GM19463 (cell line): ENCODE results near the gene C4orf51.

Experiments
- ATAC-seq: cut with Tn5 transposase; IDR thresholded peaks from one replicate; pipeline ENCODE4 v1.9.1; 2021; ENCODE audit warnings: mild to moderate bottlenecking, moderate library complexity; ENCODE audit not compliant: unreplicated experiment

The C4orf51 gene

DNA sequence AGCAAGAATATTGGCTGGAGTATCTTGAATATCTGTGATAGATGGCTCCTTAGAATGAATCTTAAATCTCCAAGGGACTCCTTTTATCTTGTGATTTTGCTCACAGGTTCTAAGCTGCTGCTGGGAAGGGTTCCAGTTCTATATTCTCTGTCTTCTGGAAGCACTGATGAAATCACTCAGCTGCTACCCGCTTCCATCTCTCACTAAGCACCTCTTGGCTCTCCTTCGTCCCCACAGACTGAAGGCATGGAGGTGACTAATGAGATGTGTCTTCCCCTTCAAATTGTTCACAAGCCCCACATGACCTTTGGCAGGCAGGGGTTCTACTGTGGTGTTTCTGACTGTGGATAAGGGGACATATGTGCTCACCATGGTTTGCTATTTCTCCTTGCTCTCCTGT, 75.9 kb downstream of the C4orf51 start:
- no peak for ATAC-seq

GRCh38 chr4:145756244-145756643, 76.3 kb downstream of the C4orf51 start:
- ATAC-seq, result no peak

GRCh38 chr4:145757188-145757587, 77.2 kb downstream of the C4orf51 start:
- no peak for ATAC-seq

- ATAC-seq, result no peak
These were observed 80.2 kb downstream of the C4orf51 start for GRCh38 chr4:145760176-145760575.

GRCh38 chr4:145760961-145761929, 81.3 kb downstream of the C4orf51 start:
- no peak for ATAC-seq

DNA sequence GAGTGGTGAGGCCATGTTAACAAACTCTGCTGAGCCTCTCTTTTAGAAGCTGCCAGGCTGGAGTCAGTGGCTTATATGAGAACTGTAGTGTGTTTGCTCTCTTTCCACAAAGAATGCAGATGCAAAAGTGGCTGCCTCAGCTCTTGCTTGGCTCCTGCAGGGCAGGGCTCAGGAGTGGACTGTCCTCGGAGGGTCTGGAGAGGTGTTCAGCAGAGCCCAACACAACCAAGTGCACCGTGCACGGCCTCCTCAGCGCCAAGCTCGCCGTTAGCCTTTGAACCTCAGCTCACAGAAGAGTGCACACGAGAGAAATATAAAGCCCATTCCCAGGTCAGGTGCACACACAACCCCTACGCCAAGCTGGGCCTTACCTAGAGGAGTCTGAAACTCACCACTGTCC, 82.8 kb downstream of the C4orf51 start:
- ATAC-seq, result no peak

DNA sequence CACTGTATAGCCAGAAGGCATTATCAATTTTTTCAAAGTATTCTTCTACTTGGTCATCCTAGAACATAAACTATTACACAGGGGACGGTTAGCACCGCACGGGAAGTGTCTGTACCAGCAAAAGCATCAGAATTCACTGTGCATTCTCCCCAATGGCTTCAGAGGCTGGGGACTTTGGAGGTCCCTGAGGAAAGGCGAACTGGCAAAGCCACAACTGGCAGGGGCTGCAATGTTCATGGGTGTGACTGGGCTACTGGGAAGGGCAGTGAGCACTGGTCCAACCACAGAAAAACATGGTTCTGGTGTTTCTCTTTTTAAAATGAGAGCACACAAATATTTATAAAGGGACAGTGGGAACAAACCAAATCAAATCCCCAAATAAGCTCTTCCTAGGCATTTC, 83.5 kb downstream of the C4orf51 start:
- ATAC-seq, result no peak

- ATAC-seq, result no peak
These were observed 86.3 kb downstream of the C4orf51 start for GRCh38 chr4:145766273-145766672.

DNA sequence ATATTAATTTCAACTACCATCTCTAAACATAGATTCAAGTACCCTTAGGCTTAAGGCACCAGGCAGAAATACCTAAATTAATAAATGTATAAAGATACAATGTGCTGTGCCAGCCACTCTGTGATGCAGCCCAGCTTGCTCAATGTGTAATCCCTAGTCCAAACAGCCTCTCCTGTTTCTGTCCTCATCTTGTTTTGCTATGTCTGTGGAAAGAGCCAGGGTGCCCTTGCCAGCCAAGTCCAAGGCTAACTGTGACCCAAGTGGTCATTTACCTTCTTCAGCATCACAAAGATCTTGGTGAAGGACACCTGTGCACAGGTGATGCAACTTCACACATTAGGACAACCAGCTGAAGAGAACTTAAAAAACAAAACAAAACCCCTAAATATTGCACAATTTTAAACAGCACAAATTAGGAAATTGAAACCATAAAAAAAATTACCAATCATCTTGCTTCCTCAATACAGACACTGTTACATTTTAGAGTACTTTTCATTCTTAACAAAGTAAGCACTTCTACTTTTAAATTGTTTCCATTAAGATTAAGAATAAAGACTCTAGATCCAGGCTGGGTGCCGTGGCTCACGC, 89.6 kb downstream of the C4orf51 start:
- no peak for ATAC-seq

GRCh38 chr4:145770124-145770523, 90.2 kb downstream of the C4orf51 start:
- no peak for ATAC-seq

GRCh38 chr4:145772347-145772746, 92.4 kb downstream of the C4orf51 start:
- ATAC-seq, result no peak

- peak; percentile 92 for ATAC-seq
These were observed 93.8 kb downstream of the C4orf51 start for GRCh38 chr4:145773581-145774234.

DNA sequence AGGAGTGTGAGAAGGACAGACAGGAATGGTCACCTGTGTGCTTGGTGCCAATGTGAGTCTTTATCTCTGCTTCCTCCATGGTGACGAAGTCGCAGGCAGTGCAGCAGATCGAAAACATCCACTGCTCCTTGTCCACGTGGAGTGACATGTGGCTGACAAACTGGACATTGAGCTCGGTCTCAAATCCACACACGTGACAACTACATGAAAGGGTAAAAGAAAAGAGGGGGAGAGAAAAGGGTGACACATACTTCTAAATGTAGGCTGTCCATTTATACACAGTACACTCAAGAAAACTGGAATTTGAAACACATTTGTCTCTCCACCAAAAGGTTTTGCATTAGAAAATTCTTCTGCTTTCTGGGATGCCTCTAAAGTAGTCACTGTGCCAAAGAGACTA, 94.5 kb downstream of the C4orf51 start:
- no peak for ATAC-seq

- ATAC-seq, result no peak
These were observed 95.5 kb downstream of the C4orf51 start for GRCh38 chr4:145775406-145775805.

DNA sequence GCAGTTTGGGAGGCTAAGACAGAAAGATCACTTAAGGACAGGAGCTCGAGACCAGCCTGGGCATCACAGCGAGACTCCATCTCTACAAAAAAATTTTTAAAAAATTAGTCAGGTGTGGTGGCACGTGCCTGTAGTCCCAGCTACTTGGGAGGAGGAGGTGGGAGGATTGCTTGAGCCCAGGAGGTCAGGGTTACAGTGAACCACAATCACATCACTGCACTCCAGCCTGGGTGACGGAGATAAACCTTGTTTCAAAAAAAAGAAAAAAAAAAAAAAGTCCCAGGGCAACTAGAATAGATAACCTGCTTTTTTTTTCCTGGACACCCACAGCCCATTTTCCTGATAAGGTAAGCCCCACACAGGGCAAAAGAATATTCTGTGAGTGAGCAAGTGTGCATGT, 96.3 kb downstream of the C4orf51 start:
- no peak for ATAC-seq

DNA sequence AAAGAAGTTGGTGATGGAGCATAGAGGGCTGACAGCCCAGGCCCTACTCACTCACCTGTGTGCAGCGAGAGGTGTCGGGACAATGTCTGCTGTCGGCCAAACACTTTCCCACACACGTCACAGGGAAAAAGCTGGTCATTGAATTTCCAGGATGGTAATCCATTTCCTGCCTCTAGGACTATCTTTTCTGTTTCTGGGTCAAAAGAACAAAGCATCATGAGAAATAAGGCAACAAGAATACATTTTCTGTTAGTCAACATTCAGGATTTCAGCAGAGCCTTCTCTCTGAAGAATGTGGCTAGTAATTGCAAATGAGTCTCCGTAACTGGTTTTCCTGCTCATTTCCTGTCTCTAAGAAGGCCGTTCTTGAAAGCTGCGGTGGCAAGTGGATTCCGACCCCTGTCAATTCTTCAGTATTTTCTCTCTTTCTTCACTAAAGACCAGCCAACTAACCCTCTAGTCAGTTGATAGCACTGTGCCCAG, 99.4 kb downstream of the C4orf51 start:
- no peak for ATAC-seq

DNA sequence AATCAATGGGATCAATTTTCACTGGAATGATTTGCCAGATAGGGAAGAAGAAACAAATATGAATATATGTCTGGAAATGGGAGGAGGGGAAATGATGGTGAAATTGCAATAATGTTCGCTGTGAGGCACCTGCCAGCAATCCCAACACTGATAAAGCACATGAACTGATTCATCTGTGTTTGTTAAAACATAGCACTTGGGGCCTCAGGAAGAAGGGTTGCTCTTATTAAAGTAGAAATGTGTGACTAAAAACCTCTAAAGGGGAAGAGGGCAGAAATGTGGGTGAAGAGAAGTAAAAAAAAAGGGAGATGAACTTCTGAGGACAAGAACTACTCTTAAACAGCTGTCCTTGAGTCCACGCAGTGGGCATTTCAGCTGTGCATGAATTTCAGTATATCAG, 101.4 kb downstream of the C4orf51 start:
- ATAC-seq, result no peak
